H9 (cell line): ENCODE measurements around the gene PFN1. TPM values are rescaled to one million over a fixed set of nuclear protein-coding genes. Genes with fewer than 3 reads are reported as not detected.

Source experiments
- DNase-seq: peaks from one replicate; pipeline ENCODE4 v3.0.0-alpha.2; 2017
- H2AFZ ChIP-seq: one replicate; pipeline ENCODE4 v1.6.1; 2013; ENCODE audit warnings: mild to moderate bottlenecking, low read length, control low read depth, moderate library complexity
- H2AK5ac ChIP-seq: 2 replicates; pipeline ENCODE4 v1.6.1; 2013; ENCODE audit warnings: low read length, control low read depth, mixed read lengths; ENCODE audit not compliant: insufficient read length
- H2BK120ac ChIP-seq: one replicate; pipeline ENCODE4 v1.6.1; 2013; ENCODE audit warnings: low read depth, mild to moderate bottlenecking, low read length, control low read depth, inconsistent platforms; ENCODE audit not compliant: poor library complexity, severe bottlenecking
- H2BK12ac ChIP-seq: 2 replicates; pipeline ENCODE4 v1.6.1; 2013; ENCODE audit warnings: low read length, control low read depth, mixed read lengths, low read depth; ENCODE audit not compliant: insufficient read length
- H2BK15ac ChIP-seq: 2 replicates; pipeline ENCODE4 v1.6.1; 2013; ENCODE audit warnings: low read depth, low read length, control low read depth
- H2BK20ac ChIP-seq: one replicate; pipeline ENCODE4 v1.6.1; 2013; ENCODE audit warnings: low read depth, mild to moderate bottlenecking, low read length, control low read depth, inconsistent platforms; ENCODE audit not compliant: poor library complexity, severe bottlenecking
- H2BK5ac ChIP-seq: 2 replicates; pipeline ENCODE4 v1.6.1; 2013; ENCODE audit warnings: low read length, control low read depth, mixed read lengths; ENCODE audit not compliant: insufficient read length
- H3K14ac ChIP-seq: 2 replicates; pipeline ENCODE4 v1.6.1; 2013; ENCODE audit warnings: low read length, control low read depth; ENCODE audit not compliant: insufficient read depth
- H3K18ac ChIP-seq: 2 replicates; pipeline ENCODE4 v1.6.1; 2013; ENCODE audit warnings: low read depth, mild to moderate bottlenecking, mixed read lengths, low read length, control low read depth; ENCODE audit not compliant: insufficient read length
- H3K23ac ChIP-seq: 2 replicates; pipeline ENCODE4 v1.6.1; 2013; ENCODE audit warnings: low read length, control low read depth, mixed read lengths, low read depth; ENCODE audit not compliant: insufficient read length
- H3K23me2 ChIP-seq: 2 replicates; pipeline ENCODE4 v1.6.1; 2013; ENCODE audit warnings: low read depth, mild to moderate bottlenecking, mixed read lengths, low read length, control low read depth; ENCODE audit not compliant: insufficient read length, poor library complexity, severe bottlenecking
- H3K27ac ChIP-seq: 2 replicates; pipeline ENCODE4 v1.5.1; 2013; ENCODE audit warnings: low read length, control low read depth, mixed read lengths, low read depth; ENCODE audit not compliant: insufficient read length
- H3K27me3 ChIP-seq: 2 replicates; pipeline ENCODE4 v1.6.1; 2013; ENCODE audit warnings: low read length, control low read depth, inconsistent platforms; ENCODE audit not compliant: insufficient read depth
- H3K4ac ChIP-seq: 2 replicates; pipeline ENCODE4 v1.6.1; 2013; ENCODE audit warnings: low read depth, mild to moderate bottlenecking, control low read depth, inconsistent platforms, low read length, moderate library complexity
- H3K4me1 ChIP-seq: 2 replicates; pipeline ENCODE4 v1.6.1; 2013; ENCODE audit warnings: low read length, control low read depth, inconsistent platforms; ENCODE audit not compliant: insufficient read depth
- H3K4me2 ChIP-seq: 2 replicates; pipeline ENCODE4 v1.6.1; 2013; ENCODE audit warnings: low read length, control low read depth, mixed read lengths; ENCODE audit not compliant: insufficient read length, insufficient read depth
- H3K56ac ChIP-seq: 2 replicates; pipeline ENCODE4 v1.6.1; 2013; ENCODE audit warnings: low read depth, mild to moderate bottlenecking, mixed read lengths, low read length, control low read depth; ENCODE audit not compliant: insufficient read length
- H3K79me1 ChIP-seq: 2 replicates; pipeline ENCODE4 v1.6.1; 2013; ENCODE audit warnings: low read depth, mild to moderate bottlenecking, moderate library complexity, low read length, control low read depth, inconsistent platforms; ENCODE audit not compliant: insufficient read depth, poor library complexity, severe bottlenecking
- H3K79me2 ChIP-seq: 2 replicates; pipeline ENCODE4 v1.6.1; 2013; ENCODE audit warnings: low read length, control low read depth, inconsistent platforms; ENCODE audit not compliant: insufficient read depth
- H3K9ac ChIP-seq: 2 replicates; pipeline ENCODE4 v1.6.1; 2013; ENCODE audit warnings: low read length, control low read depth, mixed read lengths; ENCODE audit not compliant: insufficient read length; ENCODE audit errors: extremely low read depth
- H3K9me3 ChIP-seq: one replicate; pipeline ENCODE4 v1.6.1; 2013; ENCODE audit warnings: low read depth, low read length, inconsistent platforms; ENCODE audit not compliant: control insufficient read depth
- H3T11ph ChIP-seq: one replicate; pipeline ENCODE4 v1.6.1; 2013; ENCODE audit warnings: mild to moderate bottlenecking, low read length, control low read depth, inconsistent platforms
- H4K20me1 ChIP-seq: one replicate; pipeline ENCODE4 v1.6.1; 2013; ENCODE audit not compliant: control insufficient read depth, insufficient read length, insufficient read depth
- H4K5ac ChIP-seq: 2 replicates; pipeline ENCODE4 v1.6.1; 2013; ENCODE audit warnings: low read depth, mild to moderate bottlenecking, mixed read lengths, low read length, control low read depth; ENCODE audit not compliant: insufficient read length
- H4K8ac ChIP-seq: replicated peaks from 2 replicates; pipeline ENCODE4 v1.6.1; 2013; ENCODE audit warnings: low read length, control low read depth, mixed read lengths, low read depth; ENCODE audit not compliant: insufficient read length
- H4K91ac ChIP-seq: 2 replicates; pipeline ENCODE4 v1.6.1; 2013; ENCODE audit warnings: low read depth, mild to moderate bottlenecking, moderate library complexity, mixed read lengths, low read length, control low read depth; ENCODE audit not compliant: insufficient read length
- H3K27ac Mint-ChIP-seq, 3 experiments: 2 replicates in 2 of 3; 3 replicates in 1 of 3; pipeline ENCODE4 v1.8.0; 2020 to 2021; ENCODE audit warnings: mixed read lengths in 3 of 3, mild to moderate bottlenecking in 1 of 3, moderate library complexity in 1 of 3
- H3K27me3 Mint-ChIP-seq: 2 replicates; pipeline ENCODE4 v1.8.0; 2021; ENCODE audit warnings: low read depth, mild to moderate bottlenecking, moderate library complexity, mixed read lengths
- H3K36me3 Mint-ChIP-seq, 3 experiments: 2 replicates in 2 of 3; 3 replicates in 1 of 3; pipeline ENCODE4 v1.8.0; 2020 to 2021; ENCODE audit warnings: low read depth in 3 of 3, mixed read lengths in 3 of 3; ENCODE audit not compliant: insufficient read depth in 1 of 3
- H3K4me1 Mint-ChIP-seq, 2 experiments: 2 replicates each; pipeline ENCODE4 v1.8.0; 2020; ENCODE audit warnings: mixed read lengths in 2 of 2
- H3K4me3 Mint-ChIP-seq, 2 experiments: 2 replicates in 1 of 2; 3 replicates in 1 of 2; pipeline ENCODE4 v1.8.0; 2020 to 2021; ENCODE audit warnings: mild to moderate bottlenecking in 2 of 2, mixed read lengths in 2 of 2, moderate library complexity in 1 of 2
- H3K9me3 Mint-ChIP-seq, 2 experiments: 2 replicates in 1 of 2; 3 replicates in 1 of 2; pipeline ENCODE4 v1.8.0; 2020; ENCODE audit warnings: mild to moderate bottlenecking in 2 of 2, mixed read lengths in 2 of 2, moderate library complexity in 1 of 2
- WGBS: extraction: QIAGEN DNeasy Blood & Tissue Kit; methylation state at CpG from one replicate; pipeline ENCODE4 v1.1.7; 2013; ENCODE audit warnings: missing lambda C conversion rate, low lambda C conversion rate, mixed read lengths; ENCODE audit not compliant: insufficient read length; ENCODE audit errors: extremely low coverage; 5-methylcytosine and 5-hydroxymethylcytosine counted together
- total RNA-seq: library from RNA; stranded (reverse); gene quantifications from 2 replicates; pipeline ENCODE4 v1.2.1, GENCODE V29; 2021
- TF ChIP-seq, protein P1 (sequence below): fragments of 200-600 bp; sonication (generic); conservative IDR thresholded peaks from 3 replicates; pipeline ENCODE4 v1.8.0; 2021; ENCODE audit warnings: antibody characterized with exemption, mild to moderate bottlenecking

PFN1 gene
- total RNA-seq, 1 experiment from 2014 or later: 1,149 TPM

DNA sequence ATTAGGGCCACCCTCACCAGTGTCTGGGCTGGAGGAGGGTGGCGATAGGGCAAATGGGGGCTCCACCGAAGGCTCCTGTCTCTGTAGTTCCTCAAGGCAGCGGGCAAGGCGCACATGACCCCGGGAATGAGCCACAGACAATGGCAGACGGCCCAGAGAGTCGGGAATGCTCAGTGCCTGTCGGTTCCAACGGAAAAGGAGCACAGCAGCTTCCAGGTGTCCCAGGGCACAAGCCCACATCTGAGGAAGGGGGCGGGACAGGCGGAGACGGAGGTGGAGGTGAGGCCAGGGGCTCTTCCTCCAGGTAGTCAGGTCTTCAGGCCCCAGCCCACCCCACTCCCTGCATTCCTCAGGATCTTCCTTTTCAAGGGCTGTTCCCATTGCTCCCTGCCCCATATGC is 24.4 kb upstream of the PFN1 start:
- Histone ChIP-seq H3K9ac (no peak overlapping the region), H3K27ac (no peak overlapping the region), H3K4me2 (peak overlapping the region; percentile 4), H2BK20ac (no peak overlapping the region), H2BK12ac (no peak overlapping the region), H3K27me3 (peaks cover 16% of the 10 kb centered on the region; the same call in 1 of the 2 replicates), H2BK5ac (no peak overlapping the region), H3K23ac (no peak overlapping the region), H3K79me1 (no peaks in the 10 kb centered on the region), H3K4ac (no peak overlapping the region), H2BK15ac (no peak overlapping the region), H3K14ac (peak overlapping the region; percentile 2; the same call in 1 of the 2 replicates), H3K56ac (no peak overlapping the region), H3K79me2 (peaks cover 2% of the 10 kb centered on the region; the same call in 1 of the 2 replicates), H3K18ac (no peak overlapping the region), H4K20me1 (no peaks in the 10 kb centered on the region), H3K23me2 (peaks cover 15% of the 10 kb centered on the region), H2BK120ac (no peak overlapping the region), H4K91ac (no peak overlapping the region), H2AK5ac (no peak overlapping the region), H3K9me3 (no peaks in the 10 kb centered on the region), H3T11ph (no peak overlapping the region), H2AFZ (no peak overlapping the region), H4K8ac (no peak overlapping the region), H4K5ac (no peak overlapping the region), H3K4me1 (peaks cover 10% of the 10 kb centered on the region; the same call in 1 of the 2 replicates)
- Mint-ChIP-seq H3K27ac (peak overlapping the region; percentile 83 to 98 (median 88); a peak in 6 of 7 replicates), H3K4me3 (peak overlapping the region in 1 of 2 experiments; percentile 73), H3K36me3 (peaks cover 20 to 46% (median 24%) of the 10 kb centered on the region in 3 experiments), H3K4me1 (peaks cover 31% of the 10 kb centered on the region in 2 experiments), H3K27me3 (peaks cover 48% of the 10 kb centered on the region), H3K9me3 (no peaks in the 10 kb centered on the region)
- TF ChIP-seq, protein P1, sequence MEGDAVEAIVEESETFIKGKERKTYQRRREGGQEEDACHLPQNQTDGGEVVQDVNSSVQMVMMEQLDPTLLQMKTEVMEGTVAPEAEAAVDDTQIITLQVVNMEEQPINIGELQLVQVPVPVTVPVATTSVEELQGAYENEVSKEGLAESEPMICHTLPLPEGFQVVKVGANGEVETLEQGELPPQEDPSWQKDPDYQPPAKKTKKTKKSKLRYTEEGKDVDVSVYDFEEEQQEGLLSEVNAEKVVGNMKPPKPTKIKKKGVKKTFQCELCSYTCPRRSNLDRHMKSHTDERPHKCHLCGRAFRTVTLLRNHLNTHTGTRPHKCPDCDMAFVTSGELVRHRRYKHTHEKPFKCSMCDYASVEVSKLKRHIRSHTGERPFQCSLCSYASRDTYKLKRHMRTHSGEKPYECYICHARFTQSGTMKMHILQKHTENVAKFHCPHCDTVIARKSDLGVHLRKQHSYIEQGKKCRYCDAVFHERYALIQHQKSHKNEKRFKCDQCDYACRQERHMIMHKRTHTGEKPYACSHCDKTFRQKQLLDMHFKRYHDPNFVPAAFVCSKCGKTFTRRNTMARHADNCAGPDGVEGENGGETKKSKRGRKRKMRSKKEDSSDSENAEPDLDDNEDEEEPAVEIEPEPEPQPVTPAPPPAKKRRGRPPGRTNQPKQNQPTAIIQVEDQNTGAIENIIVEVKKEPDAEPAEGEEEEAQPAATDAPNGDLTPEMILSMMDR: no peak
- WGBS: no CpG with 5 or more reads among the region's 12 CpGs
- peak; percentile 92 for DNase-seq
